ENCODE results near the gene GNG13.

- TF ChIP-seq CTCF (IDR thresholded peaks at IDR 0.05; ENCODE audit: insufficient read depth, low read length), result no peak
- no peak for TF ChIP-seq REST (IDR thresholded peaks at IDR 0.05; ENCODE audit: insufficient replicate concordance, low read depth)
- TF ChIP-seq POLR2AphosphoS5 (IDR thresholded peaks at IDR 0.05; ENCODE audit: low read depth), result no peak
- no peak for TF ChIP-seq GABPA (IDR thresholded peaks at IDR 0.05; ENCODE audit: low read depth)
Observed at GRCh38 chr16:813916-814412, 13.4 kb upstream of the GNG13 start.

All from HL-60 (cell line).